GM12801 (cell line): ENCODE measurements around the gene CNIH3.

Source experiments
- CTCF ChIP-seq: IDR thresholded peaks from one replicate; pipeline ENCODE4 v1.5.1; 2011; ENCODE audit warnings: control low read depth; ENCODE audit not compliant: insufficient read length; ENCODE audit errors: extremely low read depth

The CNIH3 gene

DNA sequence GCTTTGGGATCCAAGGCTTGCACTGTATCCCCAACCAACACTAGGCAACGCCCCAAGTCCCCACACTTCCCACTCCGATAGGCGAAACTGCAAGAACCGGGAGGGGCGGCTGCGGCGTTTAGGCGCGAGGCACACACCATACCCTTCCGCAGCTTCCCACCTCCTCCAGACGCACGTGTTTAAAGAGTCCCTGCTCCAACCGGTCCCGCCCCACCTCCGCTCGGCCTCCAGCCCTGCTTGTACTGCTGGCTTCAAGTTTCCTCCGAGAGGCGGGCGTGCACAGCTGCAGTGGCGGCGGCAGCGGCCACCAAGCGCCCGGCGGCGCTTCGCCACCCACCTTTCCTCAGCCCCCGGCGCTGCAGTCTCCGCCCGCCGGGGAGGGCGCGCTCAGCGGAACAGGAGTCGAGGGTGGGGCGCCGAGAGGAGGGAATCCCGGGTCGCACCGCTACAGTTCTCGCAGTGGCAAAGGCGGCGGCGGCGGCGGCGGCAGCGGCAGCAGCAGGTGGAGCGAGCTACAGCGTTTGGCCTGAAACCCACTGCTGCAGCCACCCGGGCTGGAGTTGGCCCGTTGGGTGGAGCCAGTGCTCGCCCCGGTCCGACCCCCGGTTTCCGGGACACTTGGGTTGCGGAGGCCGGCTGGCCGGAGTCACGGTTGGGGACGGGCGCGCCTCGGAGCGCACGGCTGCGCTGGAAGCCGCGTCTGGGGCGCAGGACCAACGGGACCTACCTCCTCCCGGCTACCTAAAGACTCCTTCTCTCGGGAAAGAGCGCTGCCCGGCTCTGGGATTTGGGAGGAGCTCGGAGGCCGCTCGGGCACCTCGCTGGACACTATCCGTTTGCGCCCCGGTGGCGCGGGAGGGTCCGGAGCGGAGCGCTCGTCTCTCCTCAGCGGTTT, at the start of gene CNIH3:
Gene CNIH3 (plus strand): TSS at position 457 of the 895 bp plus-strand sequence. CDS start 858 bp downstream, outside the sequence.
- TF ChIP-seq CTCF: no peak

DNA sequence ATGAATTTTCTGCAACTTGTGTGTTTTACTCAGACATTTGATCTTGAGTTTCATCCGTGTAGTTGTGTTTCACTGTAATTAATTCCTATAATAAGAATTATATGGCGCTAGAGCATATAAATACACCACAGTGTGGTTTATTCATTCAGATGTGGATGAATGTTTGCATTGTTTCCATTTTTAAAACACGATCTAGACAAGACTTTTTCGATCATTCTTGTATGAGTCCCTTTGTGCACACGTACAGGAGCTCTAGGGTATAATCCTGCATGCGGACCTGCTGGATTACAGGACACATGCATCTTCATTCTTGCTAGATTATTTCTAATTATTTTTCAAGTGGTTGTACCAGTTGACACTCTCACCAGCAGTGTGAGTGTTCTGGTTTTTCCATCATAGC, 46.8 kb upstream of the CNIH3 start:
- TF ChIP-seq CTCF: no peak

DNA sequence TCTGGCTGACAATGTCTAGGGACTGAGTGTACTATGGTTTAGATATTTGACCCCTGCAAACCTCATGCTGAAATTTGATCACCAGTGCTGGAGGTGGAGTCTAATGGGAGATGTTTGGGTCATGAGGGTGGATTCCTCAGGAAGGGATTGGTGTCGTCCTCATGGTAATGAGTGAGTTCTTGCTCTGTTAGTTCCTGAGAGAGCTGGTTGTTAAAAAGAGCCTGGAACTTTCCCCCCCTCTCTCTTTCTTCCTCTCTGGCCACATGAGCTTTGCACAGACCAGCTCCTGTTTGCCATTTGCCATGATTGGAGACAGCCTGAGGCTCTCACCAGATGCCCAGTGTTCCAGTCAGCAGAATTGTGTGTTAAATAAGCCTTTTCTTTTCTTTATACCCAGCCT, 36.6 kb upstream of the CNIH3 start:
- no peak for TF ChIP-seq CTCF

GRCh38 chr1:224580006-224580405, 36.1 kb upstream of the CNIH3 start:
- no peak for TF ChIP-seq CTCF

DNA sequence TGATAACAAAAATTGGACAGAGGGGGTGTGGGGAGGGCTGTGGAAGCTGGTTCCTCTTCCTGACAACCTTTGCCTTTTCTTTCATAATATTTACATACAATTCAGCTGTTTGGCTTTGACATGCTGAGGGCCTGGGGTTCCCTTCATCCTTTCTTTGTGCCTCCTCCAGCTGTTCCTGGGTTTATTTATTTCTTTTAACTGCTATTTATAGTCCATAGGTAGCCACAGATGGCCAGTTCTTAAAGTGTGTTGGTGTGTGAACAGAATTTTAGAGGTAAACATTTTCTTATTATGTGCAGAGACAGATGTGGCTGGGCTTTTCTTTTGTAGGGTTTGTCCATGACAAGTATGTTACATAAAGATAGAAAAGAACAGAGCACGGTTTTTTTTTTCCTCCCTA, 34.1 kb upstream of the CNIH3 start:
- no peak for TF ChIP-seq CTCF

GRCh38 chr1:224583774-224584173, 32.3 kb upstream of the CNIH3 start:
- no peak for TF ChIP-seq CTCF

DNA sequence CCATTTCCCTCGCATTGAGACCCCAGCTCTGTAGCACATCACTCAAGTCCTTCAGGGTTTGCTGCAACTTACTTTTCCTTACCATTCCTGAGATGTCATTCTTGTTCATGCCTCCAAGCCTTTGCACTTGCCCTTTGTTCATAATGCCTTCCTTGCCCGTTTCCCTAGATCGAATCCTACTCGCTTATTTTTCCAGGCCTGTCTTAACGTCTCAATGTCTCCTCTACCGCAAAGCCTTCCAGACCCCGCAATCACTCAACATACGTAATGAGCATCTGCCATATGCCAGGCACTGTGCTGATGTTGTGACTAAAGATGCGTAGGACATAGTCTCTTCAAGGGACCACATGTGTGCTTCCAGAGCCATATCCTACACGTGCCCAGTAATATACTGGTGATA, 31.1 kb upstream of the CNIH3 start:
- TF ChIP-seq CTCF: no peak

DNA sequence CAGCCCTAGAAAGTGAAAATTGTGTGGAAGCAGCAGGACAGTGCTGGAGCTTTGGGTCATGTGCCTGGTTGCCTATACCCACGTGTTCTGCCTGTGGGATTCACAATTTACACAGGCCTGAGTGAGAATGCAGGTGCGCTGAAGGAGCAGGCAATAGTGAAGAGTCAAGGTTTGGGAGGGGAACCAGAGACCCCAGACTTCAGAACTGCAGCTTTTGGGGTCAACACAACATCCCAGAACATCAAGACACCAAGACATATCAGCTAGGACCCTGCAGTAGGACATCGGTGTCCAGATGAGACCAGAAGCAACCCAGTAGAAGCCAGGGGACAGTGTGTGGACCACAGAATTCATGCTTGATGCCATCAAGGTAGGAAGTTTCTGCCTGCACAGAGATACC, 29.1 kb upstream of the CNIH3 start:
- no peak for TF ChIP-seq CTCF
